ENCODE results near the gene NDUFB7.

NDUFB7 gene

DNA sequence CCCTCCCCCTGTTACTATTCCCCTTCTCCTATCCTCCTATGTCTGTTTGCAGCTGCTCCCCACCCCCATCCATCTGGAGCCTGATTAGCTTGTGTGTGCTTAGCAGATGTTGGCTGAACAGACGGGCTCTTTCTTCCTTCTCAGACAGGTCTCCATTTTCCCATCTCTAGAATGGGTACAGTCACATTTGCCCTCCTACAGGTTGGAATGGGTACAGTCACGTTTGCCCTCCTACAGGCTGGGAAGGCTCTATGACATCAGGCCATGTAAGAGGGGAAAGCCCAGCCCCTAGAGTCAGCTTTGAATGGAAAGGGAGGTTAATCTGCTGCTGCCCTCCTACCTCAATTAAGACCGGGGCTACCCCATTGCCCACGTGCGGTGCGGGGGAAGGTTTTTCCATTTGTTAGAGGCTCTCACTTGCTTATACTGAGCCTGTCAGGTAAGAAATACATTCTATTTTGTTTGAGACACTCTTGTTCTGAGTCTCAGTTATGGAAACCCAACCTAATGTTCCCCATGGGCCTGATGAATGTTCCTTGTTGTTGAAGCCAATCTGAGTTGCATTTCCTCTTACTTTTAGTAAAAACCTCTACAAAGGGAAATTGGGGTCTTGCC, 8.9 kb upstream of the NDUFB7 start:
- TF ChIP-seq, protein P1, sequence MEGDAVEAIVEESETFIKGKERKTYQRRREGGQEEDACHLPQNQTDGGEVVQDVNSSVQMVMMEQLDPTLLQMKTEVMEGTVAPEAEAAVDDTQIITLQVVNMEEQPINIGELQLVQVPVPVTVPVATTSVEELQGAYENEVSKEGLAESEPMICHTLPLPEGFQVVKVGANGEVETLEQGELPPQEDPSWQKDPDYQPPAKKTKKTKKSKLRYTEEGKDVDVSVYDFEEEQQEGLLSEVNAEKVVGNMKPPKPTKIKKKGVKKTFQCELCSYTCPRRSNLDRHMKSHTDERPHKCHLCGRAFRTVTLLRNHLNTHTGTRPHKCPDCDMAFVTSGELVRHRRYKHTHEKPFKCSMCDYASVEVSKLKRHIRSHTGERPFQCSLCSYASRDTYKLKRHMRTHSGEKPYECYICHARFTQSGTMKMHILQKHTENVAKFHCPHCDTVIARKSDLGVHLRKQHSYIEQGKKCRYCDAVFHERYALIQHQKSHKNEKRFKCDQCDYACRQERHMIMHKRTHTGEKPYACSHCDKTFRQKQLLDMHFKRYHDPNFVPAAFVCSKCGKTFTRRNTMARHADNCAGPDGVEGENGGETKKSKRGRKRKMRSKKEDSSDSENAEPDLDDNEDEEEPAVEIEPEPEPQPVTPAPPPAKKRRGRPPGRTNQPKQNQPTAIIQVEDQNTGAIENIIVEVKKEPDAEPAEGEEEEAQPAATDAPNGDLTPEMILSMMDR (IDR thresholded peaks at IDR 0.05; ENCODE audit: extremely low read depth, missing control alignments) = no peak
- peak; percentile 45 for DNase-seq (ENCODE audit: low spot score)

DNA sequence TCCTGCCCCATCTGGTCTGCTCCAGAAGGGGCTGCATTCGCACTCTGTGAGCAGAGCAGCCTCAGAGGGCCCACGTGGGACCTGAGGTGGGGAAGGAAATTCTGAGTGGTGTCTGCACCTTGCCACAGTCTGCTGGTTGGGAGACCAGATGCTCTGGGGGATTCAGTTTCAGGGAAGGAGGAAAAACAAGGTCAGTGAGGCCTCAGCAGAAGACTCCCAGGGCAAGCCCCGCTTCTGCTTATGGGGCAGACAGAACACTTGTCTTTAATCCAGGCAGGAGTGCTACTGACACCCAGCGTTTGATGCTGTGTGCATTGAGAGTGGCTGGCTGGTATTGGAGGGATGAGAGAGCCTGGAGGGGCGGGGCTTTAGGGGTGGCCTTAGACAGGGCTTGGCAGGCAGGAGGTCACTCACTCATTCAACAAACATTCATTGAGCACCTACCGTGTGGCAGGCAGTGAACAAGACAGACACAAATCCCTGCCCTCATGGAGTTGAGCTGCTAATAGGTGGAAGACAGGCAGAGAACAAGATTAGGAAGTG, 6.1 kb upstream of the NDUFB7 start:
- no peak for DNase-seq (ENCODE audit: low spot score)

DNA sequence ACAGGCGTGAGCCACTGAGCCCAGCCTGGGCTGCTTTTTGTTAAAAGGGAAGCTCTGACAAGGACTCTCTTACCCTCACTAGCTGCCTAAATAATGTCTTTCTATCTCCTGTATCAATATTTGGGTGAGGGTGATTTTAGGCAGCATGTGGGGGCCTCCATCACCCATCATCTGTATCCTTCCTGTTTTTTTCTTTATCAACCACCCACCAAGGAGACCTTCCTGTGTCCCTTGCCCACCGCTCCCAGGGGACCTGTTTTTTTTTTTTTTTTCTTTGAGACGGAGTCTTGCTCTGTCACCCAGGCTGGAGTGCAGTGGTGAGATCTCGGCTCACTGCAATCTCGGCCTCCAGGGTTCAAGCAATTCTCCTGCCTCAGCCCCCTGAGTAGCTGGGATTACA, 5.4 kb upstream of the NDUFB7 start:
- TF ChIP-seq, protein P1 (IDR thresholded peaks at IDR 0.05; ENCODE audit: extremely low read depth, missing control alignments) = no peak
- no peak for DNase-seq (ENCODE audit: low spot score)

More for the DNA sequence above, 6.1 kb upstream of the NDUFB7 start:
- TF ChIP-seq, protein P1 (IDR thresholded peaks at IDR 0.05; ENCODE audit: extremely low read depth, missing control alignments) = no peak

- no peak for DNase-seq (ENCODE audit: low spot score)
- TF ChIP-seq, protein P1 (IDR thresholded peaks at IDR 0.05; ENCODE audit: extremely low read depth, missing control alignments) = no peak
Observed at GRCh38 chr19:14576363-14576762, 4.5 kb upstream of the NDUFB7 start.

GRCh38 chr19:14575428-14575980, 3.6 kb upstream of the NDUFB7 start:
- TF ChIP-seq, protein P1 (IDR thresholded peaks at IDR 0.05; ENCODE audit: extremely low read depth, missing control alignments) = no peak
- DNase-seq (ENCODE audit: low spot score) = no peak

- DNase-seq (ENCODE audit: low spot score) = no peak
- TF ChIP-seq, protein P1 (IDR thresholded peaks at IDR 0.05; ENCODE audit: extremely low read depth, missing control alignments) = no peak
Observed at GRCh38 chr19:14570864-14571527, 870 bp downstream of the NDUFB7 start.

DNA sequence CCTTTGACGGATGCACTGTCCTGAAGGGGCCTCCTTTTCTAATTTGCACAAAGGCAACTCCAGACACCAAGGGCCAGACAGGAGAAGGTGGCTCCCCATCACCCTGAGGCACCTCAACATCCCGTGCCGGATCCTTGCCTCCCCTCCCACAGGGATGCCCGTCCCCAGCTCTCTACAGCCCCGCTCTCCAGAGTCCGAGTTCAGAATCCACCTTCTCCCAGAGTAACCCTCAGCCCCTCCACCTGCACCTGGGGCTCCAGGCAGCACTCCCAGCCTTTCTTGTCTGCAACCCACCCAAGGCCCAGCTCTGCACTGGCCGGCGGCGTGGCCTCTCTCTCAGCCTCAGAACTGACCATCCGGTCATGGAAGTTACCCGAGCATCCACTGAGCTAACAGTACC, 4.8 kb downstream of the NDUFB7 start:
- DNase-seq (ENCODE audit: low spot score) = no peak
- TF ChIP-seq, protein P1 (IDR thresholded peaks at IDR 0.05; ENCODE audit: extremely low read depth, missing control alignments) = no peak

Measured in GM20000 (cell line).